HFFc6 (cell line): ENCODE measurements around the gene ERN1. TPM values are rescaled to one million over a fixed set of nuclear protein-coding genes. Genes with fewer than 3 reads are reported as not detected.

Experiments used
- DNase-seq: peaks from one replicate; pipeline ENCODE4 v3.0.0-alpha.2; 2018
- H3K27ac Mint-ChIP-seq: 2 replicates; pipeline ENCODE4 v1.8.0; 2020; ENCODE audit warnings: mild to moderate bottlenecking, mixed read lengths
- H3K27me3 Mint-ChIP-seq: 2 replicates; pipeline ENCODE4 v1.8.0; 2021; ENCODE audit warnings: mild to moderate bottlenecking, moderate library complexity, mixed read lengths; ENCODE audit not compliant: insufficient read depth
- H3K36me3 Mint-ChIP-seq: 2 replicates; pipeline ENCODE4 v1.8.0; 2021; ENCODE audit warnings: low read depth, mixed read lengths
- H3K4me1 Mint-ChIP-seq: 2 replicates; pipeline ENCODE4 v1.8.0; 2020; ENCODE audit warnings: low read depth, mixed read lengths
- H3K4me3 Mint-ChIP-seq: 2 replicates; pipeline ENCODE4 v1.8.0; 2020; ENCODE audit warnings: mild to moderate bottlenecking, moderate library complexity, mixed read lengths
- H3K9me3 Mint-ChIP-seq: 2 replicates; pipeline ENCODE4 v1.8.0; 2020; ENCODE audit warnings: mild to moderate bottlenecking, mixed read lengths
- total RNA-seq, 6 experiments: library from RNA; stranded (reverse); fragmentation: NEBNext Ultra II Directional; extraction: Animal tissue kit (Norgen Biotek cat#: 25700); gene quantifications; 2 replicates in 1 of 6; 3 replicates in 5 of 6; pipeline ENCODE4 v1.2.3, GENCODE V29; 2021
- TF ChIP-seq, protein P1 (sequence below): fragments of 200-600 bp; sonication (generic); IDR thresholded peaks from 2 replicates; pipeline ENCODE4 v1.5.0; 2021; ENCODE audit warnings: antibody characterized with exemption, mild to moderate bottlenecking

The ERN1 gene
- total RNA-seq, 6 experiments from 2014 or later, result 6.8 to 12.8 (median 7.9) TPM

DNA sequence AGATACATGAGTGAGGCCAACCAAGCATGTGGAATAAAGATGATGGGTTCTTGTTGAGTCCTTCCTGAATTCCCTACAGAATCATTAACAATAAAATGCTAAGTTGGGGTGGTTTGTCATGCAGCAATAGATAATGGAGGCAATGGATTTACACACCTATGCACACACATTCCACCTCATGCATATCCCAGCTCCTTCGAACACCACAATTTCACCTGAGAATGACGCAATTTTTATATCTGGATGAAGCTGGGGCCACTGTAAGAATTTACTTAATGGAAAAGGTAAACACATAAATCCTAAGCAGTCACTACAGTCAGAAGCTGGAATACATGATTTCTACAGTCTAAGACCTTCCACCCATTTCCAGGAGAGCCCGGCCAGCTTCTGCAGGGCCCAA, 59.7 kb downstream of the ERN1 start:
- no peak for DNase-seq
- Mint-ChIP-seq H3K36me3 (peaks cover 49% of the 10 kb centered on the region), H3K27me3 (no peaks in the 10 kb centered on the region), H3K9me3 (peaks cover 25% of the 10 kb centered on the region), H3K27ac (no peak overlapping the region), H3K4me3 (no peak overlapping the region), H3K4me1 (peaks cover 27% of the 10 kb centered on the region)
- TF ChIP-seq, protein P1, sequence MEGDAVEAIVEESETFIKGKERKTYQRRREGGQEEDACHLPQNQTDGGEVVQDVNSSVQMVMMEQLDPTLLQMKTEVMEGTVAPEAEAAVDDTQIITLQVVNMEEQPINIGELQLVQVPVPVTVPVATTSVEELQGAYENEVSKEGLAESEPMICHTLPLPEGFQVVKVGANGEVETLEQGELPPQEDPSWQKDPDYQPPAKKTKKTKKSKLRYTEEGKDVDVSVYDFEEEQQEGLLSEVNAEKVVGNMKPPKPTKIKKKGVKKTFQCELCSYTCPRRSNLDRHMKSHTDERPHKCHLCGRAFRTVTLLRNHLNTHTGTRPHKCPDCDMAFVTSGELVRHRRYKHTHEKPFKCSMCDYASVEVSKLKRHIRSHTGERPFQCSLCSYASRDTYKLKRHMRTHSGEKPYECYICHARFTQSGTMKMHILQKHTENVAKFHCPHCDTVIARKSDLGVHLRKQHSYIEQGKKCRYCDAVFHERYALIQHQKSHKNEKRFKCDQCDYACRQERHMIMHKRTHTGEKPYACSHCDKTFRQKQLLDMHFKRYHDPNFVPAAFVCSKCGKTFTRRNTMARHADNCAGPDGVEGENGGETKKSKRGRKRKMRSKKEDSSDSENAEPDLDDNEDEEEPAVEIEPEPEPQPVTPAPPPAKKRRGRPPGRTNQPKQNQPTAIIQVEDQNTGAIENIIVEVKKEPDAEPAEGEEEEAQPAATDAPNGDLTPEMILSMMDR, result no peak

DNA sequence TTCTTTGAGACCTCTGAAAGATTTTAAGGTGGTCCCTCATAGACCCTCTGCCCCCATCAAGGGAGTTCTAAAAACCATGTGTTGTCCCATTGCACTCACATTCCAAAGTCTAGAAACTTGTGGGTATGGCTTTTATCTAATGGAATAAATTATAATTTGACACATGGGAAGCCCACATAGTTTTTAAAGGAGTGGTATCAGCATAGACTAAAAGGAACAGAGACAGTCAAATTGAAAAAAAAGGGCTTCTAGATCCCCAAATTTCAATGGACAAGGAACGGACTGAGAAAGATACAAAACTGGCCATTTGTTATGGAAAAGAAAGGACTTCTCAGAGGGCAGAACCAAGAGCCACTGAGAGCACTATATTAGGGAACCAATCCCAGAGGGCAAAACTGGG, 60.8 kb downstream of the ERN1 start:
- H3K9me3 Mint-ChIP-seq, result peaks cover 25% of the 10 kb centered on the region
- peaks cover 16% of the 10 kb centered on the region for H3K4me1 Mint-ChIP-seq
- H3K36me3 Mint-ChIP-seq, result peaks cover 54% of the 10 kb centered on the region
- H3K27ac Mint-ChIP-seq, result no peak overlapping the region
- no peak for DNase-seq
- TF ChIP-seq, protein P1, result no peak
- no peak overlapping the region for H3K4me3 Mint-ChIP-seq
- no peaks in the 10 kb centered on the region for H3K27me3 Mint-ChIP-seq

DNA sequence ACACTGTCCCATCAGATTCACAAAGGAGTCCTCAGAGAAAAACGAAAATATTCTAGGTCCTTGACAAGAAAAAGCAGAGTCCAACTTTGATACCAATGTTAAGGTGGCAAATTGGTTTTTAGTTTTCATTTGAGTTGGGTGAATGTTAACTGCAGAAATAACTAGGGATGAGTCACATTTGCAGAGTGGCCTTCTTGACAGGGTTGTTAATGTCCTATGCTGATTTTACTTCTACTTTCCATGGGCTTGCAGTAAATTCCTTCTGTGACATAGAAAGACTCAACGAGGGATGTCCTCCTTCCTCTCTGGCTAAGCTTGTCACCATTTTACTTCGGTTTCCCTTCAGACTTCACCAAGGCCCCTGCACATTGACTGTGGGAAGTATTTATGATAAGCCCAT, 62.3 kb downstream of the ERN1 start:
- Mint-ChIP-seq H3K27me3 (no peaks in the 10 kb centered on the region), H3K4me1 (peaks cover 12% of the 10 kb centered on the region), H3K27ac (peak overlapping the region; percentile 42; the same call in 1 of the 2 replicates), H3K9me3 (peaks cover 25% of the 10 kb centered on the region), H3K4me3 (no peak overlapping the region), H3K36me3 (peaks cover 51% of the 10 kb centered on the region)
- no peak for DNase-seq
- TF ChIP-seq, protein P1, result no peak

DNA sequence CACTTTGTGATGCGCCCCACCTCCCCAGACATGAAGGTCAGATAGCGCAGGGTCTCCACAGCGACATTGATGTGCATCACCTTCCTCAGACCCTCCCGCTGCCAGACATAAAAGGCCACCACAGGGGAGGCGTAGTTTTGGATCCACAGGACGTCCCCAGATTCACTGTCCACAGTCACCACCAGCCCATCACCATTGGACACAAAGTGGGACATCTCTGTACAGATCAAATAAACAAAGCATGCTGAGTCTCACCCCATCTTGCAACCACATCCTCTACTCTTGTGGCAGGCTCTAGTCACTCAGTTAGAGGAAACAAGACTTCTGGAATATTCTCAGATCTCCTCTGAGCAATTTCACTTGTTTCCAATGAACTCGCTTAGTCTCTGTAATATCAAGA, 63.2 kb downstream of the ERN1 start:
- TF ChIP-seq, protein P1, result no peak
- H3K9me3 Mint-ChIP-seq, result peaks cover 25% of the 10 kb centered on the region
- no peak for DNase-seq
- no peak overlapping the region for H3K27ac Mint-ChIP-seq
- H3K27me3 Mint-ChIP-seq, result no peaks in the 10 kb centered on the region
- peaks cover 48% of the 10 kb centered on the region for H3K36me3 Mint-ChIP-seq
- peaks cover 12% of the 10 kb centered on the region for H3K4me1 Mint-ChIP-seq
- no peak overlapping the region for H3K4me3 Mint-ChIP-seq

DNA sequence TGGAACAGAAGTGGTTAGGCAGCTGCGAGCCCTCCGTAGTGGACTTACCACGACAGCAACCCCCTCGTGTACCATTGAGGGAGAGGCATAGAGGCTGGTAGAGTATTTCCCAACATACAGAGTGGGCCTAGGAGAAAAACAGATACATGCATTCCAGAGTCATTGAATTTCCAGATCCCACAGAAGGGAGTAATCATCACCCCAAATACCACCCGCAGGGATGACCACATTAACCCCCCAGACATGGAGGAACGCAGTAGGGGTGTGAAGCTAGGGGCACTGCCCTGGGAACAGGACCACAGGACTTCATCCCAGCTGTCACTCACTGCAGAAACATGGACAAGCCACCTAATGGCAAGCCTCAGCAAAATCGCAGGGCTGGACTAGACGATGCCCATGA, 64.8 kb downstream of the ERN1 start:
- Mint-ChIP-seq H3K27ac (no peak overlapping the region), H3K9me3 (peaks cover 19% of the 10 kb centered on the region), H3K27me3 (peaks cover 1% of the 10 kb centered on the region; the same call in 1 of the 2 replicates), H3K4me3 (no peak overlapping the region), H3K36me3 (peaks cover 39% of the 10 kb centered on the region), H3K4me1 (peaks cover 18% of the 10 kb centered on the region)
- TF ChIP-seq, protein P1, result no peak
- DNase-seq, result no peak

DNA sequence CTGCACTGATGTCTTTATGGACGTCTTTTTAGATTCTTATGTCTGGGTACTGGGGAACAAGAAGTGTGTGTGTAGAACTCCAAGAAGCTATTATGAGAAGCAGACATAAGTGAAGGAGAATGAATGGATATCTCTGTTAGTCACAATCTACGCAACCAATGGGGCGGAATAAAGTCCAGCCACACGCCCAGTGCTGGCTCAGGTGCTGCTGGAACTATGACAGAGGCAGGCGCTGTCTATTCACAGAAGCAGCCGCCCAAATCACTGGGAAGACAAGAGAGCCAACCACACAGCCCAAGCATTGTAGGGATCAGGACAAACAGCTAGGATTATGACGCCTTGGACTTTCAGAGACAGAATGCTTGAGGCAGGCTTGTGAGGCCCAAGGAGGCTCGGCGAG, 65.6 kb downstream of the ERN1 start:
- Mint-ChIP-seq H3K27ac (no peak overlapping the region), H3K4me3 (no peak overlapping the region), H3K27me3 (peaks cover 1% of the 10 kb centered on the region; the same call in 1 of the 2 replicates), H3K4me1 (peaks cover 18% of the 10 kb centered on the region), H3K36me3 (peaks cover 35% of the 10 kb centered on the region), H3K9me3 (peaks cover 10% of the 10 kb centered on the region)
- no peak for DNase-seq
- TF ChIP-seq, protein P1, result no peak
